HG03354 (cell line): ENCODE results near the gene GDF2.

Source experiments
- ATAC-seq: cut with Tn5 transposase; IDR thresholded peaks from one replicate; pipeline ENCODE4 v1.9.1; 2021; ENCODE audit warnings: mild to moderate bottlenecking; ENCODE audit not compliant: unreplicated experiment, poor library complexity, severe bottlenecking

The GDF2 gene

DNA sequence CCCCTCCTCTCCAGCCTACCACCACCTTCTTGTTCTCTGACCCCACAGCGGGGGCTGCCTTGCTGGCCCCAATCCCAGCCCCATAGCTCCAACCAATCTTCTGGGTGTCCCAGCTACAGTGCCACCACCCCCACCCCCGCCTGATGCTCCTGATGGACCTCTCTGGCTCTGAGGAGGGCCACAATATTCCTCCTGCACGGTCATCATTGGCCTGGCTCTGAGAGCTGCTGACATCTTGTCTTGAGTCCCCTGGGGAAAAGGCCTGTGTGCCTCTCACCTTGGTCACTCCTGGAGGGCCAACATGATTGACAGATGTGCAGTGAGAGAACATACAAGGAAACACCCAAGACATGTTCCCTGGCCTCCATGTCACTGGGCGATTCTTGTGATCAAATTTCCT lies 7.6 kb downstream of the GDF2 start:
- no peak for ATAC-seq

DNA sequence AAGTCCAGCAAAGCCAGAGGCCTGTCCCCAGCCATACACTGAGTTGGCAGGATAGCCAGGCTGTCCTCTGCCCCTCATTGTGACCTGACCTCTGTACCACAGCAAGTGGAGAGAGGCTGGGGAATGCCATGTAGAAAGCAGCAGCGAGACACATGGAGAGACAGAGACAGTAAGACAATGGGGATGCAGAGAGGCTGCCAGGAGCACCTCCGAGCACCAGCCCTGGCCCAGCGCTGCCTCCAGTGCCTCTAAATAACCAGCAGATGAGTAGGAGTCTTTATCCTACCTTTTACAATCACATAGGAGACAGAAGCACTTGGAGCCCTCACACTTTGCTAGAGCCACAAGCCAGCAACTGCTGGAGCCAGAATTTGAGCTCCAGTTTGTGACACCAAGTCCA lies 8.1 kb downstream of the GDF2 start:
- no peak for ATAC-seq

DNA sequence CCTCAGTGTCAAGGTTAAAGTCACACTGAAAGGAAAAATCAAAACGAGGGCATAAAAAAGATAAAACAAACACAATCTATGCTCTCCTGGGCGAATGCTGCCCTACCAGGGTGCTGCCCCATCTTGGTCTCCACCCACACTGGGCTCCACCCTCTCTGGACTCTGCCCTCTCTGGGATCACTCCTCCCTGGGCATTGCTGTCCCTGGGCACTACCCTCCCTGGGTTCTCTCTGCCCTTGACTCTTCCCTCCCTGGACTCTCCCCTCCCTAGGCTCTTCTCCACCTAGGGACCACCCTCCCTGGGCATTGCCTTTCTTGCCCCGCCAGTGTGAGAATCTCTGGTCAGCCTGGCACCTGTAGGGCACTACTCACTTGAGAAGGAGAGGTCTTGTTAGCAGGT lies 8.6 kb downstream of the GDF2 start:
- ATAC-seq = no peak

DNA sequence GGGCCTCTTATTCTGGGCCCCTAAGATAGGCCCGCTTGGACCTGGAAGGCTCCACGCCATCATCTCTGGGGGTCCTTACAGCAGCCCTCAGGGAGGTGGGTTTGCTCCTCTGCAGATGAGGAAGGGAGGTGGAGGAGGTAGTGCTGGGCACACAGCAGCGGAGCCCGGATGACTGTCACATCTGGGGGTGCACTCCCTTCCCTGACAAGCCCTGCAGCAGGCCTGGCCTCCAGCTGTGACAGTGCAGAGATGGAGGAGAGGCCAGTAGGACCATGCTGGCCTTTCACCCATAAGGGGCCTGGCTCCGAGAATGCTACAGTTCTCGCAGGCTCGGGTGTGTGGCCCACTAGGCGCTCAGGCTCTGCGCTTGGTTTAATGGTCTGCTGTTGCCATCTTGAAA lies 9.2 kb downstream of the GDF2 start:
- ATAC-seq = no peak

DNA sequence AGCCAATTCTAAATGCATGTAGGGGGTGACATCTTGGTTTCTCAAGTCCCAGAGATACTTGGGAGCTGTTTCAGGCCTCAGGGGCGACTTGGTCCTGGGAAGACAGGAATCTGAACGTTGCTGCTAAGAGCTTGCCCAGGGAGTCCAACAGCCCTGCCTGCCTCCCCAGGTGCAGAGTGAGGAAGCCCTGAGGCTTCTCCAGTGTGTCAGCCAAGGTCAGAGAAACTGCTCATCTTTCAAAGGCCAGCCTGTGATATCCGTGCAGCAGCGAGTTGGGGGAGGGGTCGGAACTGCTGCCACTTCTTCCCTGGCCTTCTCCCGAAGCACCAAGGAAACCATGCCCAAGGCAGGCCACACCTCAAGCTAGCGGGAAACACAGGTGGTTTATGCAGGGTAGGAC lies 9.7 kb downstream of the GDF2 start:
- ATAC-seq = no peak

DNA sequence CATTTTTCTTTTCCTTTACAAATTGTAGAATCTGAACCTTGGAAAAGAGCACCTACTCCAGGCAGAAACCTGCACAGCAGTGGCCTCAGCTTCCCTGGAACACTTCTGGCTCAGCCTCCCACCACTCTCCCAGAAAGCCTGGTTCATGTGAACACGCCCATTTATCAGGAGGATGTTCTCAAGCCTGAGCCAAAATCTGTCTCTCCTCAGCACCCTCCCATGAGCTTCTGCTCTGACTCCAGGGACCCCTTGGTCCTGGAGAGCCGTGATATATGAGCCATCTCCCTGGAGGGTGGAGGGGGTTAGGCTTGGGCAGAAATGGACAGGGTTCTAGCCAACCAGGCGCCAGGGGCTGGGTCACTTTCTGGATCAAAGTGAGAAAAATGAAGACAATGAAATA lies 10.1 kb downstream of the GDF2 start:
- no peak for ATAC-seq

DNA sequence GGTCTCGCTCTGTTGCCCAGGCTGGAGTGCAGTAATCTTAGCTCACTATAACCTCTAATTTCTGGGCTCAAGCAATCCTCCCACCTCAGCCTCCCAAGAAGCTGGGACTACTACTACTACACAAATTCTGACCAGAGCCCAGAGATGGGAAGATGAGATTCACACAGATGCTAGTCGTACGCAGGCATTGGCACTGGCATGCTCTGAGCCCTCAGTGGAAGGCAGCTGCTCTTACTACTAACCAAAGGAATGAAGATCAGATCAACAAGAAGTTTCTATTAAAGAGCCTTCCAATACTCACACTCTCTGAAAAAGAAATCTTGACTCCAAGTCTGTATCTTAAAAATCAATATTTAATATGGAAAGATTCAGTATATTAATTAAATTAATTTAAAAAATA lies 10.7 kb downstream of the GDF2 start:
- ATAC-seq = no peak

DNA sequence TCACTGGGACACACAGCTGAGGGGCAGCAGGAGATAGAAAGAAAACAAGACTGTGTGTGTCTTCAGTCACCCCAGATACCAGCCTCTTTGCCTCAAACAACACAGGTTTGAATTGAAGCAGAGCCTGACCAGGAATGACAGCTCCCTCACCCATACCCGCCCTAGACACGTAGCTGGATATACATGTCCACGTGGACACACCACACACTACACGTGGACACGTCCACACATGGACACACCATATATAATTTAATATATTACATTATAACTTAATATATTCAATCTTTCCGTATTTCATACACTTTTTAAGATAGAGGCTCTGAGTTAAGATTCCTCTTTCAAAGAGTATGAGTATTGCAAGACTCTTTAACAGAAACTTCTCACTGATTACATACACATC lies 11.3 kb downstream of the GDF2 start:
- no peak for ATAC-seq

DNA sequence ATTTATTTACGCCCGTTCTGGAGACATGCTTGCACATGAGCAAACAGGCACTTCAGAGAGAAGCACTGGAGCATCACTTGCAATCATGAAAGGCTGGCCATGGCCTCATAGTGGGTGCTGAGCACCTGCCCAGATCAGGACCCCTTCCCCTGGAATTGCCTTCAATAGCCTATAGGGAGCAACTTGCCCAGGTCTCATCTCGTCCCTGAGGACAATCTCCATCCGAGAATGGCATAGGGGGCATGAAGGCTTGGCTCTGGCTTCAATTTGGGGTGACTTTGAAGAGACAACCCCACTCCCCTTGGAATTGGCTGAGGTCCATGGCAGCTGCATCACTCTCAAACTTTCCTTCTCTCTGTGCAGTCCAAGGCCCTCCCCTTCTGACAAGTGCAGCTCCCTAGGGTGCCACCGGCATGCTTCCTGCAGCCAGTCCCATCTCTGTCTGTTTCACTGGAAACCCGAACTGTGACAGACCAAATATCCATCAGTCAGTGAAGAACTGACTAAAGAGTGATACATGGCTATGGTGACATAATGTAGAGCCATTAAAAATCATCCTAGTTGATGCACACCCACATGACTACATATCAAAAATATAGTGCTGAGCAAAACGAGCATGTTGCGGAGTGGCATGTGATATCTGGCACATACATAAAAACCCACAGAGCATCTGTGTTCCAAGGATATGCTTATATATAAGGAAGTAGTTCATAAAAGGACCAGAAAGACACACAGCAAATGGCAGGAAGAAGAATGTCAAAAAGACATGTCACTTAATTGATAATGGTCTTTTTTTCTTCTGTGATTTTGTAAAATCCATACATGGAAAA lies 12.4 kb downstream of the GDF2 start:
- no peak for ATAC-seq

DNA sequence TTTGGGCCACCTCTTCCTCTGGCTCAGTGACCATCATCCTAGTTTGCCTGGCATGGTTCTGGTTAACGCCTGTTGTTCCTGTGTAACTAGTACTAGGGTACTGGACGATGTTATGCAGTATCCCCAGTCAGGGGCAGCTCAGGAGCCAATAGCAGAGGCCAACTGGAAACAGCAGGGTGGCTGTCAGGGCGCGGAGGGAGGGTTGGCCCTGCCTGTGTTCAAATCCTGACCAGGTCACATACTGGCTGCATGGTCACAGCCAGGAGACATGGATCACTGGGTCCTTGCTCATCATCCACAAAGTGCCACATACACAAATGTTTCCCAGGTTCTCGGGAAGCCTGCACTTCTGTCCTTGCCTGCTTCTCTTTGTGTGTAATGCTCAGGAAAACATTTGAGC lies 13.7 kb downstream of the GDF2 start:
- ATAC-seq = no peak

DNA sequence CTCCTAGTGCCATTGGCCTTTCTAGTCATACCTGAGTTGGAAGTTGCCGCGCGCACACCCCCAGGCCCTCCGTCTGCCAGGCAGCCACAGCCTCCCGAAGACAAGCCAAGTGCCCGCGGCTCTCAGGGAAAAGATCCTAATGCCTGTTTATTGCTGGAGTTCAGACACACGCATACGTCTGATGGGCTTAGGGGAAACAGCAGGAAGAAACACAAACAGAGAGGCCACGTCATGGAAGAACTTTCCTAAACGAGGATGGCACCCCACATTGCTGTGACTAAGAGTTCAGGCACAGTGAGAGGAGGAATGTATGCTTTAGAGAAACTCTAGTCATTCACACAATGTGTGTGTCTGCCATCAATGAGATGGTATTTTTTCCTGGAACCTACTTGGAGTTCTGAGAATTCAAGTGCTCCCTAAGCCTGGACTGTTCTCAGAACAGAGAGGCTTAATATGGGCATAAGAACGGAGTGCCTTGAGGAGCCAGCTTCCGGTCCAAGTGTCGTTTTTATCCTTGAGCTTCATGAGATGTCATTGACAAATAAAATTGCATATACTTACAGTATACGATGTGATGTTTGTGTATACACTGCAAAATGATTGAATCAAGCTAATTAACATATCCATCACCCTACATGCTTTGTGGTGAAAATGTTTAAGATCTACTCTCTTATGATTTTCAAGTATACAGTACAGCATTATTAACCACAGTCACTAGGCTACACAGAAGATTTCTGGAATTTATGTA lies 14.3 kb downstream of the GDF2 start:
- ATAC-seq = no peak

DNA sequence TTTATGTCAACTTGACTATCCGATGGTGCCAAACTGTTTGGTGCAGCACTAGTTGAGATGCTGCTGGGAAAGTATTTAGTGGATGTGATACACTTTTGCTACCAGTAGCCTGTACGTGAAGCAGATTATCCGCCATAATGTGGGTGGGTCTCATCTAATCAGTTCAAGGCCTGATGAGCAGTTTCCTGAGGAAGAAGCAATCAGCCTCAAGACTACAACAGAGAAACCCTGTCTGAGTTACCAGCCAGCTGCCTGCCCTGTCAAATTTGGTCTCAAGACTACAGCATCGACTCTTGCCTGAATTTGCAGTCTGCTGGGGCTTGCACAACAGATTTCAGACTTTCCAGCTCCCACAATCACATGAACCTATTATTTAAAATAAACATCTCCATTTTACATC lies 15.1 kb downstream of the GDF2 start:
- ATAC-seq = no peak

DNA sequence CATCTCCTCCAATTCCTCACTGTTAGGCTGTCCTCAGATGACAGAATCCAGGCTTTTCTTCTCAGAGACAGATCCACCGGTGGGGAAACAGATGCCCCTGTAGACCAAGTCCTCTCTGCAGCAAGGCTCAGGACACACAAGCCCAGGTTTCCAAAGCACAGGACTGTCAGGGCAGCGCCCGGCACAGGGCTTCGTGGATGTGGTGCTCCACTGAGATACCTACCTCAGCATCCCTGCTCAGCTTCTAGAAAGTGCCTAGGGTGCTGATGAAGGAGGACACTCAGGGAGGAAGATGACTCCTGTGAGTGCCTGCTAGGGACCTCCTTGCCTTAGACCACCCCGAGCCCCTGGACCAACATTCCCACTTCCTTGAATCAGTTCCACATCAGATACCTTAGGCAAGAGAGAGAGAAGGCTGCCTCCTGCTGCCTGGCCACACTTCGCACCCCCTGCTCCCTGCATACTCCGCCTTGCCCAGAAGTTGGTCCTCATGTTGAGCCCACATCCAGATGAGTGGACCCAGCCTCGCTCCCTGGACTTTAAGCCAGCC lies 17.0 kb downstream of the GDF2 start:
- no peak for ATAC-seq

DNA sequence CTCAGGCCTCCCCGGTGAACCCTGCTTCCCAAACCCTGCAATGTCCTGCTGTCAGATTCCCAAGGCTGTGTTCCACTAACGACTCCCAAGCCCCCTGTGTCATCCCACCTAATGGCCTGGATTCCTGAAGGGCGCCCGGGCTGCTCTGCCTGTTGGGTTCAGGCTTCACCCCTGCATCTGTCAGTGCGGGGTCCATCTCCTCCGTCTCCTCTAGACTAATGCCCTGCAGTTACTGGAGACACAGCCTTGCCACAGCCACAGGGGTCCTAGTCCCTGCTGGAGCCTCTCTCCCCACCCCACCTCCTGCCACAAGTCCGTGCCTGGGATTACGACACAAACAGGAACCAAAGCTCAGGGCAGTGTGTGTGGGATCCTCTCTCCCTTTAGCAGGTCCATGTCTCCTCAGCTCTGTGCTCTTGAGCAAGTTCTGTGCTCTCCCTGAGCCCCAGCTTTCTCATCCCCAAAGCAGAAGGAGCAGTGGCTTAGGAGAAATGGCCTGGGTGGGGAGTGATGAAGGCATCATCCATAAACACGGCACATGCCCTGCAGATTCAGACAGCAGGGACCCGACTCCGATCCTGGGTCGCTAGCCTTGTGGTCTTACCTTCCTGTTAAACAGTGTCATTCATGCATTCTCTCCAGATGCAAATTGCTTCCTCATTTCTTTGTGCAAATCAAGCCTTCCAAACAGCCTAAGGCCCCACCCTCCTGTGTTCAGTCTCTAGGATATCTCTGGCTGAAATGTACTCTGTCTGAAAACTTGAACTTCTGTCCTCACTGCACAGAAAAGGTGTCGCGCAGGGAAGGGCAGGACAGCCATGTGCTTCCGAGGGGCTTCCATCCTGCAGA lies 17.7 kb downstream of the GDF2 start:
- no peak for ATAC-seq

DNA sequence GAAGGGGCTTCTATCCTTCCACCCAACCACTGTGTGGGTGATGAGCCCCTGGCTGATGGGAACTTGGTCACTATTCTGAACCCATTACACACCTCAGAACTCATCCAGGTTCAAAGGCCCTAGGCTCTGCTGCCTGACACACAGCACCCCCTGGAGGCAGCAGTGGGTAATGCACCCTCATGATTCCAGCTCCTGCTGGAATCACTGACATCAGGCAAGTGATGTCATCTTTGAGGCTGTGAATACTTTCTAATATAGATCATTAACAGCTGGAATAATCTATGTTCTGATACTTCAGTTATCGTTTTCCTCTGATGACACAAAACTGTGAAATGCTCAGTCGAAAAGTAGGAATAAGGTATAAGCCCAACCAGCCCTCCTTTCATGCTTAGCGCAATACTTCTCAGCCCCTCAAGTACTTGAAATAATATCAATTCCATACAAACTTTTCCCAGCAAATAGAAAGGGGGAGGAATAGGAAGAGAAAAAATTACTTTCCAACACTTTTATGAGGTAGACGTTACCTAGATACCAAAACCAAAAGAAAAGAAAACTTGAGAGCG lies 18.4 kb downstream of the GDF2 start:
- ATAC-seq = peak; percentile 56

DNA sequence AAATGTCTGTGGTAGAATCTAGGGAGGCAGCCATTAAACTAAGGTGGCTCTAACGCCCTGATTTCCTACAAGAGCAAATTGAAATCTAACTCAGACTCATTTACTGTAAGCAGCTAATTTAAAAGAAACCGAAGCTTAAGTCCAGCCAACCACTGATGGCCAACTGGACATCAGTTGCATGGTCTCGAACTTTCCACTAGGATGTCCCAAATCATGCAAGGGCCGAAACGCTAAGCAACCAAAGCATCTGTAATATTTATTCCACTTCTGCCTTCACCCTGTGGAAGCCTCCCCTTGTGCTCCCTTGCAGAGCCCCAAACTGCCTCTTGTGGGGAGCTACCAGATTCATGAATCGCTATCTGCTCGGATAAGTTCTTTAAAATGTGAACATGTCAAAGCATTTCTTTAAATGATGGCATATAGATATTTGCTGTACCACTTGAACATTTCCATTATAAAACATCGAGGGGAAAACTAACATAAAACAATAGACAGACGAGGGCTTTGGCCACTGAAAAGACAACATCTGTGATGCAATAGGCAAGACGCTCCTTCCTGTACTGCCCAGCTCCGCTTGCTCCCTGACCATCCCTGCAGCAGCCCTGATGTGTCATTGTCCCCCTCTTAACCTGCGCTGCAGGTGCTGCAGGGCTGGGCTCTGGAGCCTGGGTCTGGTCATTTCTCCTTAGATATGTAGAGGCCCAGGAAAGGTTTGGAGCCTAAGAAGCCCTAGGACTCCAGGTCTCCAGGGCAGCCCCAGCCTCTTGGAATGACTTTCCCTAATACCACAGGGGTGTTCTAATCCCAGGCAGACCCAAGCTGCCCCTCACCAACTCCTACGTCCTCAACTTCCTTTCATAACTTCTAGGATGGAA lies 23.0 kb downstream of the GDF2 start:
- no peak for ATAC-seq

DNA sequence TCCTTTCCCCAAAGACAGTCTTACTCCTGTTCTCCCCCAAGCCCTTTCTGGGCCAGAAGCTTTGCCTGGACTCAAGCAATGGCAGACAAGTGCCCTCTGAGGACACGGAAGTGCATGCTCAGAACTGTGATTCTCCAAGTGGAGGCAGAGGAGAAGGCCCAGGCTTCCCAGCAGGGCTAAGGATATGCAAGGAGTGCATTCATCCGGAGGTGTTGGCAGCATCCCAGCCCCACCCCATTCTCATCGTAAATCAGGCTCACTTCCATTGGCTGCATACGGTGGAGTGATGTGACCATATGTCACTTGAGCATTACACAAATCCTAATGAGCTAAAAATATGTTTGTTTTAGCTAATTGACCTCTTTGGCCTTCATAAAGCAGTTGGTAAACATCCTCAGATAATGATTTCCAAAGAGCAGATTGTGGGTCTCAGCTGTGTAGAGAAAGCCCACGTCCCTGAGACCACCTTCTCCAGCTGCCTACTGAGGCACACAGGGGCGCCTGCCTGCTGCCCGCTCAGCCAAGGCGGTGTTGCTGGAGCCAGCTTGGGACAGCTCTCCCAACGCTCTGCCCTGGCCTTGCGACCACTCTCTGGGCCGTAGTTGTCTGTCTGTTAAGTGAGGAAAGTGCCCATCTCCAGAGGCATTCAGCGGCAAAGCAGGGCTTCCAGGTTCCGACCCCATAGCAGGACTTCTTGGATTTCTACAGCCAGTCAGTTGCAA lies 24.5 kb downstream of the GDF2 start:
- ATAC-seq = no peak

DNA sequence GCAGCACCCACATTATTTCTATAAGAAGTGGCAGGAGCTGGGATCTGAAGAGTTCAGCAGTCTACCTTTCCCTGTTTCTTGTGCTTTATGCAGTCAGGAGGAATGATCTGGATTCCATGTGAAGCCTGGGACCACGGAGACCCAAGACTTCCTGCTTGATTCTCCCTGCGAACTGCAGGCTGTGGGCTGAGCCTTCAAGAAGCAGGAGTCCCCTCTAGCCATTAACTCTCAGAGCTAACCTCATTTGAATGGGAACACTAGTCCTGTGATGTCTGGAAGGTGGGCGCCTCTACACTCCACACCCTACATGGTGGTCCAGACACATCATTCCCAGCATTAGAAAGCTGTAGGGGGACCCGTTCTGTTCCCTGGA lies 25.0 kb downstream of the GDF2 start:
- no peak for ATAC-seq
